ENCODE data around the gene KSR1.

DNA sequence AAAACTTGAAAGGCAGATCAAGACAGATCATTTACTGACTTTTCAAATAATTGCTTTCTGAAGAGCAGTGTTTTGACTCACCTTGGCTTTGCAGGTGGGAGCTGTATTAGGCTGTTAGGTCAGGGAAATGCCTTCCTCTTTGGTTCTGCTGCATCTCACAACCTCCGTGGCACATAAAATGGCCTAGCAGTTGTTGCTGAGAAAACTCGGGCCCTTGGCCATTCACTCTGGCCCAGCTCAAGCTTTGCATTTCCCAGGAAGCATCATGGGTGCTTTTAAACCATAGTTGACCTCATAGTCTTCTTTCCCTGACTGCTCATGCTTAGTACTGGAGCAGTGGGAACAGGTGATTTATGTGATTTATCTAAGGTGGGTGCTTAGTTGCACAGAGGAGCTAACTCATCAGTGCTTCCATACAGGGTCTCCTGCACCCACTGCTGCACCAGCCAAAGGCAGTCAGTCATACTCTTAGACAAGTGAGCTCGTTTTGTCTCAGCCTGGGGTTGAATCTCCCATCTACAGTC lies 83.6 kb downstream of the KSR1 start:
- TF ChIP-seq, protein P1, sequence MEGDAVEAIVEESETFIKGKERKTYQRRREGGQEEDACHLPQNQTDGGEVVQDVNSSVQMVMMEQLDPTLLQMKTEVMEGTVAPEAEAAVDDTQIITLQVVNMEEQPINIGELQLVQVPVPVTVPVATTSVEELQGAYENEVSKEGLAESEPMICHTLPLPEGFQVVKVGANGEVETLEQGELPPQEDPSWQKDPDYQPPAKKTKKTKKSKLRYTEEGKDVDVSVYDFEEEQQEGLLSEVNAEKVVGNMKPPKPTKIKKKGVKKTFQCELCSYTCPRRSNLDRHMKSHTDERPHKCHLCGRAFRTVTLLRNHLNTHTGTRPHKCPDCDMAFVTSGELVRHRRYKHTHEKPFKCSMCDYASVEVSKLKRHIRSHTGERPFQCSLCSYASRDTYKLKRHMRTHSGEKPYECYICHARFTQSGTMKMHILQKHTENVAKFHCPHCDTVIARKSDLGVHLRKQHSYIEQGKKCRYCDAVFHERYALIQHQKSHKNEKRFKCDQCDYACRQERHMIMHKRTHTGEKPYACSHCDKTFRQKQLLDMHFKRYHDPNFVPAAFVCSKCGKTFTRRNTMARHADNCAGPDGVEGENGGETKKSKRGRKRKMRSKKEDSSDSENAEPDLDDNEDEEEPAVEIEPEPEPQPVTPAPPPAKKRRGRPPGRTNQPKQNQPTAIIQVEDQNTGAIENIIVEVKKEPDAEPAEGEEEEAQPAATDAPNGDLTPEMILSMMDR (IDR thresholded peaks at IDR 0.05), result no peak
- no peak for TF ChIP-seq POLR2A (IDR thresholded peaks at IDR 0.05)
